ENCODE data around the gene HYAL3. TPM values are rescaled to one million over a fixed set of nuclear protein-coding genes. Genes with fewer than 3 reads are reported as not detected.

HYAL3 gene
- total and polyA plus RNA-seq, 2 donors from 2014 or later, result 2.0 to 3.2 TPM

GRCh38 chr3:50260942-50261441, 38.2 kb downstream of the HYAL3 start:
- H3K9ac ChIP-seq (ENCODE audit: low read length in 3 of 3), result peak overlapping the region in 2 of 3 donors; percentile 87 to 92
- FAIRE-seq (no peak), DNase-seq (peak in 3 of 5 donors; percentile 54 to 66 (median 60))
- intact Hi-C loops (cut with DNase I), result no loop called here
- peaks cover 0 to 30% (median 13%) of the 10 kb centered on the region in 3 donors for H3K4me1 ChIP-seq (ENCODE audit: control insufficient read depth in 2 of 3, insufficient read depth in 2 of 3, low read depth in 1 of 3, low read length in 3 of 3)
- H3K4me3 ChIP-seq (ENCODE audit: low read length in 3 of 3), result peak overlapping the region in 1 of 3 donors; percentile 23
- peaks cover 4 to 21% (median 11%) of the 10 kb centered on the region in 3 donors for H3K36me3 ChIP-seq (ENCODE audit: control insufficient read depth in 2 of 3, insufficient read depth in 3 of 3, low read length in 3 of 3)
- no peak for TF ChIP-seq CTCF (IDR thresholded peaks at IDR 0.05; ENCODE audit: borderline replicate concordance, extremely low read depth, insufficient read depth)
- H3K27me3 ChIP-seq (ENCODE audit: control insufficient read depth, insufficient read depth, low read length), result no peaks in the 10 kb centered on the region
- H3K9me3 ChIP-seq (ENCODE audit: control insufficient read depth in 2 of 3, insufficient read depth in 1 of 3, low read length in 3 of 3), result no peaks in the 10 kb centered on the region
- peak overlapping the region; percentile 41 to 90 for H3K27ac ChIP-seq (ENCODE audit: low read depth in 2 of 2, low read length in 2 of 2)

- peak overlapping the region; percentile 92 for H3K27ac ChIP-seq (ENCODE audit: low read depth in 2 of 2, low read length in 2 of 2)
- peaks cover 4 to 21% (median 11%) of the 10 kb centered on the region in 3 donors for H3K36me3 ChIP-seq (ENCODE audit: control insufficient read depth in 2 of 3, insufficient read depth in 3 of 3, low read length in 3 of 3)
- FAIRE-seq (no peak), DNase-seq (peak; percentile 96 to 98 (median 97))
- H3K4me1 ChIP-seq (ENCODE audit: control insufficient read depth in 2 of 3, insufficient read depth in 2 of 3, low read depth in 1 of 3, low read length in 3 of 3), result peaks cover 0 to 26% (median 6%) of the 10 kb centered on the region in 3 donors
- no peaks in the 10 kb centered on the region for H3K9me3 ChIP-seq (ENCODE audit: control insufficient read depth in 2 of 3, insufficient read depth in 1 of 3, low read length in 3 of 3)
- H3K9ac ChIP-seq (ENCODE audit: low read length in 3 of 3), result peak overlapping the region in 2 of 3 donors; percentile 87 to 92
- H3K4me3 ChIP-seq (ENCODE audit: low read length in 3 of 3), result peak overlapping the region in 2 of 3 donors; percentile 23 to 47
- peak; percentile 99 for TF ChIP-seq CTCF (IDR thresholded peaks at IDR 0.05; ENCODE audit: borderline replicate concordance, extremely low read depth, insufficient read depth)
- no peaks in the 10 kb centered on the region for H3K27me3 ChIP-seq (ENCODE audit: control insufficient read depth, insufficient read depth, low read length)
- intact Hi-C loops (cut with DNase I), result no loop called here
These were observed 38.9 kb downstream of the HYAL3 start for GRCh38 chr3:50260027-50260941.

- Histone ChIP-seq H3K9me3 (ENCODE audit: control insufficient read depth in 2 of 3, insufficient read depth in 1 of 3, low read length in 3 of 3) (no peaks in the 10 kb centered on the region), H3K27ac (ENCODE audit: low read depth in 2 of 2, low read length in 2 of 2) (peak overlapping the region; percentile 92), H3K9ac (ENCODE audit: low read length in 3 of 3) (peak overlapping the region in 1 of 3 donors; percentile 71), H3K4me3 (ENCODE audit: low read length in 3 of 3) (no peak overlapping the region), H3K27me3 (ENCODE audit: control insufficient read depth, insufficient read depth, low read length) (no peaks in the 10 kb centered on the region), H3K36me3 (ENCODE audit: control insufficient read depth in 2 of 3, insufficient read depth in 3 of 3, low read length in 3 of 3) (peaks cover 4 to 21% (median 13%) of the 10 kb centered on the region in 3 donors), H3K4me1 (ENCODE audit: control insufficient read depth in 2 of 3, insufficient read depth in 2 of 3, low read depth in 1 of 3, low read length in 3 of 3) (peaks cover 0 to 24% (median 0%) of the 10 kb centered on the region in 3 donors)
- no peak for TF ChIP-seq CTCF (IDR thresholded peaks at IDR 0.05; ENCODE audit: borderline replicate concordance, extremely low read depth, insufficient read depth)
- DNase-seq (peak in 1 of 5 donors; percentile 36), FAIRE-seq (no peak)
- intact Hi-C loops (cut with DNase I), result no loop called here
These were observed 39.7 kb downstream of the HYAL3 start for GRCh38 chr3:50259432-50260026.
